Activated CD4-positive, alpha-beta T cell treated with anti-CD3 and anti-CD28 coated beads, Interleukin-2, amount 50 U/mL, for 1 hour (primary cell): ENCODE measurements around the gene MYH11.
"Not testable (repeated sequence)": the region's sequence is repeated elsewhere in the genome, so short reads cannot be mapped to it uniquely, and the experiment has no call there.

Source experiments
- DNase-seq: peaks from one replicate; pipeline ENCODE4 v3.0.0-alpha.2; 2020

Gene MYH11

GRCh38 chr16:15655561-15655960, 201.3 kb downstream of the MYH11 start:
- DNase-seq: not testable (repeated sequence)

GRCh38 chr16:15654591-15654990, 202.2 kb downstream of the MYH11 start:
- no peak for DNase-seq

- no peak for DNase-seq
Measured at GRCh38 chr16:15653227-15653626, 203.6 kb downstream of the MYH11 start.
